HL-60 (cell line): Measurements from ENCODE around the gene DEFB124.

ENCODE experiments used
- REST ChIP-seq: IDR thresholded peaks from 2 replicates; pipeline ENCODE4 v1.6.1; 2012; ENCODE audit warnings: low read depth; ENCODE audit not compliant: insufficient replicate concordance
- TF ChIP-seq, protein P1 (sequence below): IDR thresholded peaks from one replicate; pipeline ENCODE4 v1.5.1; 2011; ENCODE audit warnings: low read length, control low read depth, inconsistent platforms; ENCODE audit not compliant: insufficient read depth

GRCh38 chr20:31496761-31497295 is 21.9 kb upstream of the DEFB124 start:
- TF ChIP-seq, protein P1, sequence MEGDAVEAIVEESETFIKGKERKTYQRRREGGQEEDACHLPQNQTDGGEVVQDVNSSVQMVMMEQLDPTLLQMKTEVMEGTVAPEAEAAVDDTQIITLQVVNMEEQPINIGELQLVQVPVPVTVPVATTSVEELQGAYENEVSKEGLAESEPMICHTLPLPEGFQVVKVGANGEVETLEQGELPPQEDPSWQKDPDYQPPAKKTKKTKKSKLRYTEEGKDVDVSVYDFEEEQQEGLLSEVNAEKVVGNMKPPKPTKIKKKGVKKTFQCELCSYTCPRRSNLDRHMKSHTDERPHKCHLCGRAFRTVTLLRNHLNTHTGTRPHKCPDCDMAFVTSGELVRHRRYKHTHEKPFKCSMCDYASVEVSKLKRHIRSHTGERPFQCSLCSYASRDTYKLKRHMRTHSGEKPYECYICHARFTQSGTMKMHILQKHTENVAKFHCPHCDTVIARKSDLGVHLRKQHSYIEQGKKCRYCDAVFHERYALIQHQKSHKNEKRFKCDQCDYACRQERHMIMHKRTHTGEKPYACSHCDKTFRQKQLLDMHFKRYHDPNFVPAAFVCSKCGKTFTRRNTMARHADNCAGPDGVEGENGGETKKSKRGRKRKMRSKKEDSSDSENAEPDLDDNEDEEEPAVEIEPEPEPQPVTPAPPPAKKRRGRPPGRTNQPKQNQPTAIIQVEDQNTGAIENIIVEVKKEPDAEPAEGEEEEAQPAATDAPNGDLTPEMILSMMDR = no peak
- TF ChIP-seq REST = no peak
